UCSD-AML1 (cell line): ENCODE results near the gene C2CD2.
A peak's percentile ranks its signal among the peaks of the same experiment; 100 is the strongest.

Experiments used
- DNase-seq: peaks from one replicate; lab custom pipeline; 2025; ENCODE audit not compliant: unreplicated experiment; lab: John Stamatoyannopoulos, UW

Gene C2CD2

GRCh38 chr21:41933313-41934079, 20.3 kb downstream of the C2CD2 start:
- DNase-seq, result peak; percentile 50

DNA sequence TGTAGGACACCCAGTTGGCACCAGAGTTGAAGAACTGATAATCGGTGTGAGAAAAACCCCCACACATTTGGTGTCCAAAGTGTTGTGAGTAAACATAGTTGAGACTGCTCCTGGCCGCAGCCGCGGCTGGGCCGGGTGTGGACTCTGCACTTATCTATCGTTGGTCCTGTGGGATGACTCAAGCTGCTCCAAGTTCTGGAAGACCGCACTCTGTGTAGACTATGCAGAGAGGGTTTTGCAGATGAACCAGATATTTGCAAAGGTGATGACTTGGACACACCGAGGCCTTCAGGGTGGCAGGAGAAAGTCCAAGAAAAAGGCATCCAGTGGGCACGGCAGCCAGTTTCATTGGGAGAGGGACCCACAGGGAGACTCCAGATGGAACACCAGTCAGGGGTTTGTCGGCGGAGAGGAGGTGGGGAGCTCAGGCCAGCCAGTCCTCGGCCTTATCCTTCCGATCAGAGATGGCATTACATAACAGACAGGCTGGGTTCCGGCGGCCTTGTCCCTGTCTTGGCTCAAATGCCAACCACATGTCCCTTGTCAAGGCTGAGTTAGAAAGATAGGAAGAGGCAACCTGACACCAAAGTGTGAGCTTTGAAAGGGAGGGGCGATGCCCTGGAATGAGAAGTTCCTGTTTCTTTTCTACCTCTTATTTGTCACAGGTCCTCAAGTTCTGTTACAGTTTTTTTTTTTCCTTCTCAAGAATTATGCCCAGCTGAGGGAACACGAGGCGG, 21.1 kb downstream of the C2CD2 start:
- DNase-seq, result no peak

- DNase-seq, result no peak
Measured at GRCh38 chr21:41932191-41932575, 21.6 kb downstream of the C2CD2 start.

GRCh38 chr21:41931041-41931451, 22.8 kb downstream of the C2CD2 start:
- no peak for DNase-seq

DNA sequence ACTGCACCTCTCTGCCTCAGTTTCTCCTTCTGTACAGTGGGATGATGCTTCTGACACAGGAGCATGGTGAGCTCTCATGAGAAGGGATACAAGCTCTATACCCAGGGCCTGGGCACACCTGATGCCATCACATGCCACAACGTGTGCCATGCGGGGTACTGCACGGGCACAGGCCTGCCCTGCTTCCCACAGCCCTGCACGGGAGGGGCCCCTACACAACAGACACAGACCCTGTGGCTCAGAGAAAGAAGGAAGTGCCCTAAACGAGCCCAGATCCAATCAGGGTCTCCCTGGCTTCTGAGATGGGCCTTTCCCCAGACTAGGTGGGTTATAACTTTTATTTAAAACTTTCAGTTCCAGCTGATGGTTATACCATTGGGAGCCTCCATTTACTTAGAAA, 24.6 kb downstream of the C2CD2 start:
- no peak for DNase-seq

DNA sequence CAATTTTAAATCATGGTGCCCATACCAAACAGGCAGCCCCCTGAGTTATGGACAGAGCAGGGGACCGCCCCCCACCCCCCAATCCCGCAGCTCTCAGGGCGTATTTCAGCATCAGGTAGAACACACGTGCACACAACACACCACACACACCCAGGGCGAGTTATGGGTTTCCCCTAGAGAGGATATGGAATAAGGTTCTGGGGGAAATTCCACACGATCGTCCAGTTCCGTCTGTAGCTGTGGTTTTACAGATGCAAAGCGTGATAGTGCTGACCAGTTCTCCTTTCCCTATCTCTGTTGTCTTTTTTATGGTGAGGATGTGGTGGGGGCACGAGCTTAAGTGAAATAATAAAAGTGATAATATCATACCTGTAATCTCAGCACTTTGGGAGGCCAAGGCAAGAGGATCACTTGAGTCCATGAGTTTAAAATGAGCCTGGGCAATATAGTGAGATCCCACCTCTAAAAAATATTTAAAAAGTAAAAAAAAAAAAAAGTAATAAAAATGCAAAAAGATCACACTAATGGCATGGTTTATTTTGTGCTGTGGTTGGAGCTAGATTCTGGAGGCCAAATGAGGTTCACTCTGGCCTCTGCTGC, 25.1 kb downstream of the C2CD2 start:
- peak; percentile 54 for DNase-seq

GRCh38 chr21:41927727-41928409, 25.9 kb downstream of the C2CD2 start:
- peak; percentile 56 for DNase-seq

DNA sequence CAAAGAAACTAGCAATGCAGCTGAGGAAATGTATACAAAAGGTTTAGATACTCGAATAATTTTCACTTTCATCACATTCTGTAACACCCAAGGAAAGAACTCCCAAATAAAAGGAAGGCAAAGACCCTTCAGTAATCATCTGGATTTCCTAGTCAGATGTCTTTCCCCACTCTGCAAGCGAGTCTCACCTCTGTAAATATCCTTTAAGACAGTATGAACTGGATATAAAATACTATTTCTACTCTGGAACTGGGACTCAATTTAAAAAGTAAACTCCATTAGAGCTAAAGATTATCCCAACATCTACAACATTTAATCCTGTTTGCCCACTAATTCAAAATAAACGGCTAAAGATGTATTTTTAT, 27.0 kb downstream of the C2CD2 start:
- DNase-seq, result no peak

- no peak for DNase-seq
Measured at GRCh38 chr21:41926117-41926806, 27.6 kb downstream of the C2CD2 start.

DNA sequence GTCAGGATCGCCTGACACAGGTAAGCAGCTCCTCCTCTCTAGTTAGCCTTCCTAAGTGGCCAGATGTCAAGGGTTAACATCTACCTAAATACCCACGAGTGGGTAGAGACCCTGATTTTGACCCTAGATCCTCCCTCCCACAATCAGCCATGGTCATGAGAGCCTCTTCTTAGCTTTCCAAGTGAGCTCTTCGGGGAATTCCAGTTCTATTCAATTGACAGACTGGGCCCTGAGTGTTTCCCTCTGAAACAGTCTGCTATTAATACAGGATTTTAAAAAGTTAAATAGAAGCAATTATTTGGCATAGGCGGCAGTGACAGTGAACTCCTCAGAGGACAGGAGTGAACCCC, 28.1 kb downstream of the C2CD2 start:
- DNase-seq, result no peak

- no peak for DNase-seq
Measured at GRCh38 chr21:41924368-41924754, 29.5 kb downstream of the C2CD2 start.

DNA sequence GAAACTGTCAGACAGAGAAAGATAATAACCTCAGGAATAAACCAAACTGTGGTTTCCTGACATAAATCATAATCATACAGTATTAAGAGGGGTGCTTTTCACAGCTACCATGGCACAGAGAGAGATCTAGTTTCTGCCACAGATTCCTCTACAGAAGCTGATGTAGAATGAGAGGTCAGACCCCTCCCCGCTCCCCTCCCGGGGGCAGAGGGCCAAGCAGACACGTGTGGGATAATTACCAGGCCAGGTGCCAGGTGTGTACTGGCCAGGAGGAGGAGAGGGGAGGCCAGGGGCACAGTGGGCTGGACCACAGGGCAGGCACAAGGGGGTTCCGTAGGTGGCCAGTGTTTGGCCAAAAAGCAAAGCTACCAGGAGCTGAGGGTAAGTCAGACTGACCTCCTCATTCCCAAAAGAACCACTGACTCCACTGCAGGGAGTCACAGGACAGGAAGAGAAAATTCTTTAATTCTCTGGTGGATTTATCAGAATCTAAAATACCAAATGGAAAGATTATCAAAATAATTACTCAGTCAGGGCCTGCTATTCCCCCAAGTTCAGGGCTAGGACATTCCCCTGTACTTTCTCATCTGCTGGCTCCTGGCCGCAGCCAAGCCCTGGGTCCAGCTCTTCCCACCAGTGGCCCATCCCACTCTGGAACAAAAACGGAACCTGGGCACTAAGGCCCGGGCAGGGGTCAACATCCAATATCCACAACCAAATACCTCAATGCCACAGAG, 30.0 kb downstream of the C2CD2 start:
- DNase-seq, result no peak

DNA sequence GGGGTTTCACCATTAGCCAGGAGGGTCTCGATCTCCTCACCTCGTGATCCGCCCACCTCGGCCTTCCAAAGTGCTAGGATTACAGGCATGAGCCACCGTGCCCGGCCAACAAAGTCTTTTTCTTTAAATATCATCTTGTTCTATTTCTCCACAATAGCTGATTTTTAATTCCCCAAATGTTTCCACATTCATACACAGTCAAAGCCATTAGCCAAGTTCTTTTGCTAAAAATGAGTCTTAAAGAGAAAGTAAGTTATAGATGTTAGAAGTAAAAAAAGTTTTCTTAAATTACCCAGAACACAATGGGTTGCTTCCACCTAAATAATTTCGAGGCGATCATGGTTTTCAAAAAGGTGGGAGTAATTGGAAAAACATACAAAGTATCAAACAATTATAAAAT, 30.6 kb downstream of the C2CD2 start:
- DNase-seq, result no peak

DNA sequence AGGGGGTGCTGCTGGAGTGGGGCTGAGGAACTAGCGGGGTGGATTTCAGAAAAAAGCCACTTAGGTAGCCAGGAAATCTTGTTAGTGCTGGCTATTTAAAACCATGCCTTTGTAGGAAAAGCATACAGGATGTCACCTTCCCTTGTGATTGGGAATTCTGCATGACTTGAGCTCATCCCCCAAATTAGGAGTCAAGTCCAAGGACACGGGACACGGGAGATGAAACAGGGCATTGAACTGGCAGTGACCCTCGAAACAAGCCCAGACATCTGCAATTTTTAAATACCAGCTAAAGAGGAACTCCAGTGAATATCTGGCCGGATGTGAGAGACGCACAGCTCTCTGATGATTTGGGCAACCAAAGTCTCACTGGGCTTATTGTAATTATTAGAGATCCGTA, 32.8 kb downstream of the C2CD2 start:
- DNase-seq, result no peak

- no peak for DNase-seq
Measured at GRCh38 chr21:41920476-41920875, 33.3 kb downstream of the C2CD2 start.

DNA sequence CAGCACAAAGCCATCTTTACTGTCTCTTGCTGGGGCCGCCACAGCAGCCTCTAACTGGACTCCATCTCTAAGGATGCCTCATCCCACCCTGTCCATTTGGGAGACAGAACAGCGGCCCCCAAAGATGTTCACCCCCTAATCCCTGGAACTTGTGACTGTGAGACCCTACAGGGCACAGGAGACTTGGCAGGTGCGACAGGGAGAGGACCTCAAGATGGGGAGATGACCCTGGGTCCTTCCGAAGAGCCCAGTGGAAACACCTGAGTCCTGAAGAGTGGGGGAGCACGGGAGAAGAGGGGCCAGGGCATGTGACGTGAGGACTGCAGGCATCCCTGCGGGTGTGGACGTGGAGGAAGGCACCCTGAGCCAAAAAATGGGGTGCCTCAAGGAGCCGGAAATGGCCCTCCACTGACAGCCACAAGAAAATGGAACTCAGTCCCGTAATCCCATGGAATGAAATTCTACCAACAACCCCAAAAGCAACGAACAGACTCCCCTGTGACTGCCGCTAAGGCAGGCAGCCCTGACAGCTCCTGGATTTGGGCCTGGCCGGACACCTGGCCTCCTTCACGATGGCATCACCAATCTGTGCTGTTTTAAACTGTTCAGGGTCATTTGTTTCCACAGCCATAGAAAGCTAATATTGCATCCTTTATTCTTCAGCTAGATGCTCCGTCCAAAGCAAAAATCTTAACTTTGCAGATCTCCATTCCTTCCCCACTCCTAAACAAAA, 34.0 kb downstream of the C2CD2 start:
- no peak for DNase-seq

- DNase-seq, result no peak
Measured at GRCh38 chr21:41918561-41919358, 35.1 kb downstream of the C2CD2 start.

DNA sequence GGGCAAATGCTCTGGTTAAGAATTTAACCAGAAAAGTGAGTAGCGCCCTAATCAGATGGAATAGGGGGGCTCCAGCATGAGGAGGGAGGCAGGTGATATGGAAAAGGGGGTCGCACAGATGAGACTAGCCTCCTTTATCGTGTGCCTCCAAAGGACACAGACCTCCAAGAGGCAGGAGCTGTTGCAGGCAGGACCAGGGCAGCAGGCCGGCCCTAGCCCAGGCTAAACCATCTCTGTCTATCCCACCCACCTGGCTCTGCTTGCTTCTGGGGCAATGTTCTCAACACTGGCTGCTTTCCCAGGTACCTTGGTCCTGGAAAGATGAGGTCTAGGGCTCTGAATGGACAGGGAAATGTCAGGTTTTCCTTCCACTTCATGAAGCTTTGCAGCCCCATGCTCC, 36.3 kb downstream of the C2CD2 start:
- DNase-seq, result no peak

- DNase-seq, result no peak
Measured at GRCh38 chr21:41916888-41917433, 36.9 kb downstream of the C2CD2 start.
